ENCODE data around the gene ZNF787. TPM values are rescaled to one million over a fixed set of nuclear protein-coding genes. Genes with fewer than 3 reads are reported as not detected.

ZNF787 gene
- 0.74 and 1.1 TPM in 2 replicates for polyA plus RNA-seq

DNA sequence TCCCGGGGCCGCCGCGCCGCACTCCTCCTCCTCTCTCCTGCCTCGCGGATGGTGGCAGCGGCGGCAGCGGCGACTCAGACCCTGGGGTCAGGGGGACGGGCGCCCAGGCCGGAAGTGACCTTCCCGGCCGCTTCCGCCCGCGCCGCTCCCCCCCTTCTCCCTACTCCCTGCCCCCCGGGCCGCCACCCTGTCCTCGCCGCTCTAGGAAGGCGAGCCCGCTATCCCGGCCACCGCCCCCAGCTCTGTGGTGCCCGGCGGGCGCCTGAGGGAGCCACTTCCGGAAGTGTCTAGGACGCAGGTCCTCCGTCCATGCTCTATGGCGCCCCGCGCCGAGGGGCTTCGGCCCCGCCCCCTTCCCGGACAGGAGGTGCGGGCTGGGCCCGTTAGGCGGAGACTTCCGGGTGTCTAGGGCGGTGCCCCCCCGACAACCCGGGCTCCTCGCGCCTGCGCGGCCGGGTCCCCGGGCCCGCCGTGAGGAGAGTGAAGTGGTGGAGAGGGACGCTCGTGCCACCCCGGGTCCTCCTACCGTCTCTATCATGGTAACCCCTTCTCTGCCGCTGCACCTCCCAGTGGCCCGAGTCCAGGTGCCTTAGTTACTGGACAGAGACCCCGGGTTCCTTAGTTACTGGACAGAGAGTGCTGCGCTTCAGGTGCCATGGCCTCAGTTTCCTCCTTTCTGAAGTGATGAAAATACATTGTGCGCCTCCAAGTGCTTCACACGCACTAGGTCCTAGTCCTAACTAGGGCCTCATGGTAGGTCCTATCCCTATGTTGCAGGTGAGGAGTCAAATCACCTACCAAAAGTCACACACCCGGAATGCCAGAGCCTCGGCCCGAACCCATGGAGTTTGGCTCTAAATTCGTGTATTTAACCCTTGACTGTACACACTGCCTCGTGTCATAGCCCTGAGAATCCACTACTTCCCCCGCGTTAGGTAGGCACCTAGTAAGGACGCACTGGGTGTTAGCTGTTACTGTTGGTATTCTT lies at the start of gene ZNF787:
Gene ZNF787 (minus strand): TSS at position 116 of the 988 bp plus-strand sequence. CDS start 18,078 bp downstream, outside the sequence.

GRCh38 chr19:56140583-56141416 lies 19.7 kb upstream of the ZNF787 start, which contains the start of gene ZNF444:
Gene ZNF444, plus strand, starts transcription at chr19:56141287. Its CDS starts 5,625 bp downstream, at chr19:56146912.

Other genes starting within 250 kb of the ZNF787 start
- gene NLRP13, start 189.0 kb downstream of the ZNF787 start, polyA plus RNA-seq: not detected in 2 replicates
- gene NLRP8, start 173.5 kb downstream of the ZNF787 start, polyA plus RNA-seq: not detected in 2 replicates
- not detected in 2 replicates for gene NLRP5, start 134.5 kb downstream of the ZNF787 start, polyA plus RNA-seq
- 1.7 and 1.9 TPM in 2 replicates for gene ZNF444, start 20.0 kb upstream of the ZNF787 start, polyA plus RNA-seq
- gene GALP, start 54.7 kb upstream of the ZNF787 start, polyA plus RNA-seq: not detected in 2 replicates
- not detected in 2 replicates for gene ZSCAN5B, start 76.5 kb upstream of the ZNF787 start, polyA plus RNA-seq
- not detected in 2 replicates for gene ZSCAN5C, start 81.0 kb upstream of the ZNF787 start, polyA plus RNA-seq
- not detected in 2 replicates for gene EDDM13, start 151.5 kb upstream of the ZNF787 start, polyA plus RNA-seq
- 17.5 and 19.6 TPM in 2 replicates for gene ZSCAN5A, start 193.5 kb upstream of the ZNF787 start, polyA plus RNA-seq

All from Purkinje cell (primary cell).